ENCODE data around the gene GRK4. TPM values are rescaled to one million over a fixed set of nuclear protein-coding genes. Genes with fewer than 3 reads are reported as not detected.

Gene GRK4
- total RNA-seq, 1 donor from 2014 or later, result 6.7 TPM

DNA sequence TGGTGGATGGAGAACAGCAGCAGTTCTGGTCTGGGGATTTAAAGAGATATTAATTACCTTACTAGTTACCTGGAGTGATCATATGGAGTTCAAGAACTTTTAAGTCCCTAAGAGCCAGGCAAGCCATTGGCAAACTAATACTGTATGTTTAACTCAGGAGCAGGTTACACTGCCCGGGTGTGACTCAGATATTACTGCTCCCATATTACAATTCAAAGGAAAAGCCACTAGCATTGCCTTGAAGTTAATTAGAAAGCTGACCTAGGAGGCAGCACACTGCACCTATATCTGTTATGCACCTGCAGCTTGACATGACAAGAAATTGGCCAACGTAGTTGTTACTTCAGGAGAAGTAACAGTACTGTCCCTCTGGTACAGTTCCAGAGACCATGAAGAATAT is 47.2 kb downstream of the GRK4 start:
- Histone ChIP-seq H3K9ac (ENCODE audit: low read length) (no peak overlapping the region), H3K27ac (ENCODE audit: low read depth, low read length) (no peak overlapping the region), H3K27me3 (ENCODE audit: insufficient read depth, low read length) (no peaks in the 10 kb centered on the region), H3K4me1 (ENCODE audit: insufficient read depth, low read length) (peaks cover 6% of the 10 kb centered on the region), H3K4me2 (ENCODE audit: low read length) (no peak overlapping the region), H3K9me3 (ENCODE audit: insufficient read depth, low read depth, low read length) (no peaks in the 10 kb centered on the region), H3K79me2 (ENCODE audit: insufficient read depth, low read length) (no peaks in the 10 kb centered on the region), H3K4me3 (ENCODE audit: insufficient read depth, low read depth, low read length) (no peak overlapping the region), H4K20me1 (ENCODE audit: insufficient read depth, low read length) (no peaks in the 10 kb centered on the region), H2AFZ (ENCODE audit: low read depth, low read length) (no peak overlapping the region), H3K36me3 (ENCODE audit: insufficient read depth, low read length) (no peaks in the 10 kb centered on the region)
- no peaks in the 10 kb centered on the region for H3K9me3 Mint-ChIP-seq (ENCODE audit: unreplicated experiment)
- FAIRE-seq, result no peak
- H3K36me3 Mint-ChIP-seq (ENCODE audit: low read depth, unreplicated experiment), result peaks cover 3% of the 10 kb centered on the region
- no peak overlapping the region for H3K27ac Mint-ChIP-seq (ENCODE audit: unreplicated experiment)
- peaks cover 14% of the 10 kb centered on the region for H3K27me3 Mint-ChIP-seq (ENCODE audit: low read depth, unreplicated experiment)
- H3K4me3 Mint-ChIP-seq (ENCODE audit: unreplicated experiment), result no peak overlapping the region
- TF ChIP-seq, protein P1, sequence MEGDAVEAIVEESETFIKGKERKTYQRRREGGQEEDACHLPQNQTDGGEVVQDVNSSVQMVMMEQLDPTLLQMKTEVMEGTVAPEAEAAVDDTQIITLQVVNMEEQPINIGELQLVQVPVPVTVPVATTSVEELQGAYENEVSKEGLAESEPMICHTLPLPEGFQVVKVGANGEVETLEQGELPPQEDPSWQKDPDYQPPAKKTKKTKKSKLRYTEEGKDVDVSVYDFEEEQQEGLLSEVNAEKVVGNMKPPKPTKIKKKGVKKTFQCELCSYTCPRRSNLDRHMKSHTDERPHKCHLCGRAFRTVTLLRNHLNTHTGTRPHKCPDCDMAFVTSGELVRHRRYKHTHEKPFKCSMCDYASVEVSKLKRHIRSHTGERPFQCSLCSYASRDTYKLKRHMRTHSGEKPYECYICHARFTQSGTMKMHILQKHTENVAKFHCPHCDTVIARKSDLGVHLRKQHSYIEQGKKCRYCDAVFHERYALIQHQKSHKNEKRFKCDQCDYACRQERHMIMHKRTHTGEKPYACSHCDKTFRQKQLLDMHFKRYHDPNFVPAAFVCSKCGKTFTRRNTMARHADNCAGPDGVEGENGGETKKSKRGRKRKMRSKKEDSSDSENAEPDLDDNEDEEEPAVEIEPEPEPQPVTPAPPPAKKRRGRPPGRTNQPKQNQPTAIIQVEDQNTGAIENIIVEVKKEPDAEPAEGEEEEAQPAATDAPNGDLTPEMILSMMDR (IDR thresholded peaks at IDR 0.05; ENCODE audit: insufficient read depth, low read depth, low read length), result no peak
- TF ChIP-seq EZH2 (IDR thresholded peaks at IDR 0.05; ENCODE audit: insufficient read depth, low read length), result no peak
- H3K4me1 Mint-ChIP-seq (ENCODE audit: low read depth, unreplicated experiment), result peaks cover 7% of the 10 kb centered on the region
- no peak for DNase-seq (ENCODE audit: low read depth)

DNA sequence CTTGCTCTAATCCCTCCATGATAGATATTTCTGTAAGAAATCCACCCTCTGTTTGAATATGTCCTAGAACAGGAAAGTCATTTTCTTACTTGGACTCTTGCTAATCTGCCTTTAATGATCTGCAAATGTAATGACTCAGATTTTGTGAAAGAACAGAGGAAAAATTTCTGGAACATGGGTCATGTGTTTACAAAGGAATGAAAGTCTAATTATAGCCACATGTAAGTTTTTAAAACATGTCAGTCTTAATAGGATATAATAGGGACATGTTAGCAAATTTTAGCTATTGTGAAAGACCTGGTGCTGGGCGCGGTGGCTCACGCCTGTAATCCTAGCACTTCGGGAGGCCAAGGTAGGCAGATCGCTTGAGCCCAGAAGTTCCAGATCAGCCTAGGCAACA is 47.6 kb downstream of the GRK4 start:
- Histone ChIP-seq H3K27me3 (ENCODE audit: insufficient read depth, low read length) (no peaks in the 10 kb centered on the region), H3K27ac (ENCODE audit: low read depth, low read length) (no peak overlapping the region), H2AFZ (ENCODE audit: low read depth, low read length) (no peak overlapping the region), H3K4me2 (ENCODE audit: low read length) (no peak overlapping the region), H4K20me1 (ENCODE audit: insufficient read depth, low read length) (no peaks in the 10 kb centered on the region), H3K36me3 (ENCODE audit: insufficient read depth, low read length) (no peaks in the 10 kb centered on the region), H3K9ac (ENCODE audit: low read length) (no peak overlapping the region), H3K9me3 (ENCODE audit: insufficient read depth, low read depth, low read length) (no peaks in the 10 kb centered on the region), H3K79me2 (ENCODE audit: insufficient read depth, low read length) (no peaks in the 10 kb centered on the region), H3K4me3 (ENCODE audit: insufficient read depth, low read depth, low read length) (no peak overlapping the region), H3K4me1 (ENCODE audit: insufficient read depth, low read length) (peaks cover 6% of the 10 kb centered on the region)
- DNase-seq (ENCODE audit: low read depth) (peak; percentile 67), FAIRE-seq (no peak)
- Mint-ChIP-seq H3K27ac (ENCODE audit: unreplicated experiment) (no peak overlapping the region), H3K9me3 (ENCODE audit: unreplicated experiment) (no peaks in the 10 kb centered on the region), H3K27me3 (ENCODE audit: low read depth, unreplicated experiment) (peaks cover 14% of the 10 kb centered on the region), H3K4me3 (ENCODE audit: unreplicated experiment) (no peak overlapping the region), H3K4me1 (ENCODE audit: low read depth, unreplicated experiment) (peaks cover 7% of the 10 kb centered on the region), H3K36me3 (ENCODE audit: low read depth, unreplicated experiment) (peaks cover 3% of the 10 kb centered on the region)
- TF ChIP-seq EZH2 (IDR thresholded peaks at IDR 0.05; ENCODE audit: insufficient read depth, low read length), result no peak
- TF ChIP-seq, protein P1 (IDR thresholded peaks at IDR 0.05; ENCODE audit: insufficient read depth, low read depth, low read length), result no peak

DNA sequence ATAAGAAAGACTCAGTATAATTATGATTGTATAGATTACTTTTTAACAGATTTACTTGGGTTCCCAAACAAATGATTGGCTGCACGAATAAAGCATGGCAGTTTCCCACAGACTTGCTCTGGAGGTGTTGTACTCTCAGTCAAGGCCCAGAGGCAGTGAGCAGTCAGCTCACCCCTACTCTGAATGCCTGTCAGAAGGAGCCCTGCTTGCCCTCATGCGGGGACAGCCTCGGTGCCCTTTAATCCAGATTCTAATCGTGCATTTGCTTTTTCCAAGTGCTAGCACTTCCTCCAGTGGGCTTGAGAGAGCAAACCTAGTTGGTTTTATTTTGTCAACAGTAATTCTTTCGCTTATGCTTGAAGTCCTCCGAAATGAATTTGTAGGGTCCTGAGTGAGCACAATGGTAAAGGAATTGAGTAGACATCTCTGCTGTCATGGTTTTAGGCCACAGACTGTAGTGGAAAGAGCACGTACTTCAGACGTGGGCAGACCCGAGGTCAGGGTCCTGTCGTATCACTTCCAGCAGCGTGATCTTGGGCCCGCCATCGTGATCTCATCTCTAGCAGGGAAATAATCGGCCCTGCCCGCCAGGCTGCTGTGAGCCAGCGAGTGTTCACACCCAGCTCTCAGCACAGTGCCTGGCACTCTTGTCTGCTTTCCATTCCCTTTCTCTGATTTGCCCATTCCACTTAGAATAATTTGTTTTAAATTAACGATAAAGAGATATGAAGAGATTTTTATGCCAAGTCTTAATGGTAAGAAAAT is 48.3 kb downstream of the GRK4 start:
- no peaks in the 10 kb centered on the region for H3K36me3 ChIP-seq (ENCODE audit: insufficient read depth, low read length)
- H3K9ac ChIP-seq (ENCODE audit: low read length), result no peak overlapping the region
- peaks cover 3% of the 10 kb centered on the region for H3K36me3 Mint-ChIP-seq (ENCODE audit: low read depth, unreplicated experiment)
- H3K27me3 Mint-ChIP-seq (ENCODE audit: low read depth, unreplicated experiment), result peaks cover 14% of the 10 kb centered on the region
- H3K4me2 ChIP-seq (ENCODE audit: low read length), result no peak overlapping the region
- H3K9me3 ChIP-seq (ENCODE audit: insufficient read depth, low read depth, low read length), result no peaks in the 10 kb centered on the region
- no peaks in the 10 kb centered on the region for H3K79me2 ChIP-seq (ENCODE audit: insufficient read depth, low read length)
- H4K20me1 ChIP-seq (ENCODE audit: insufficient read depth, low read length), result no peaks in the 10 kb centered on the region
- no peak overlapping the region for H2AFZ ChIP-seq (ENCODE audit: low read depth, low read length)
- TF ChIP-seq EZH2 (IDR thresholded peaks at IDR 0.05; ENCODE audit: insufficient read depth, low read length), result no peak
- TF ChIP-seq, protein P1 (IDR thresholded peaks at IDR 0.05; ENCODE audit: insufficient read depth, low read depth, low read length), result no peak
- no peak overlapping the region for H3K27ac ChIP-seq (ENCODE audit: low read depth, low read length)
- peaks cover 6% of the 10 kb centered on the region for H3K4me1 ChIP-seq (ENCODE audit: insufficient read depth, low read length)
- no peak overlapping the region for H3K4me3 ChIP-seq (ENCODE audit: insufficient read depth, low read depth, low read length)
- H3K27ac Mint-ChIP-seq (ENCODE audit: unreplicated experiment), result no peak overlapping the region
- FAIRE-seq (no peak), DNase-seq (ENCODE audit: low read depth) (no peak)
- no peak overlapping the region for H3K4me3 Mint-ChIP-seq (ENCODE audit: unreplicated experiment)
- no peaks in the 10 kb centered on the region for H3K27me3 ChIP-seq (ENCODE audit: insufficient read depth, low read length)
- H3K4me1 Mint-ChIP-seq (ENCODE audit: low read depth, unreplicated experiment), result peaks cover 7% of the 10 kb centered on the region
- no peaks in the 10 kb centered on the region for H3K9me3 Mint-ChIP-seq (ENCODE audit: unreplicated experiment)
